T-helper 1 cell treated with Interleukin-12 subunit alpha and Interleukin-12 subunit beta and Interleukin-4 antibody, amounts not matched to agents 30 μg/mL and 1 μg/mL, for 36 hours (primary cell): ENCODE results near the gene FASTK.

Source experiments
- H3K27ac Mint-ChIP-seq: one replicate; pipeline ENCODE4 v1.8.0; 2021; ENCODE audit warnings: mild to moderate bottlenecking, mixed read lengths
- H3K27me3 Mint-ChIP-seq: one replicate; pipeline ENCODE4 v1.8.0; 2021; ENCODE audit warnings: low read depth, mixed read lengths
- H3K36me3 Mint-ChIP-seq: one replicate; pipeline ENCODE4 v1.8.0; 2021; ENCODE audit warnings: low read depth, mixed read lengths
- H3K4me1 Mint-ChIP-seq: one replicate; pipeline ENCODE4 v1.8.0; 2021; ENCODE audit warnings: low read depth, mixed read lengths
- H3K4me3 Mint-ChIP-seq: one replicate; pipeline ENCODE4 v1.8.0; 2021; ENCODE audit warnings: mild to moderate bottlenecking, moderate library complexity, mixed read lengths
- H3K9me3 Mint-ChIP-seq: one replicate; pipeline ENCODE4 v1.8.0; 2021; ENCODE audit warnings: mixed read lengths

The FASTK gene

GRCh38 chr7:151060416-151061212 is 20.0 kb downstream of the FASTK start:
- peaks cover 29% of the 10 kb centered on the region for H3K4me1 Mint-ChIP-seq

GRCh38 chr7:151060113-151060415 is 20.5 kb downstream of the FASTK start:
- peak overlapping the region; percentile 69 for H3K27ac Mint-ChIP-seq

More at GRCh38 chr7:151060416-151061212, 20.0 kb downstream of the FASTK start:
- Mint-ChIP-seq H3K36me3 (no peaks in the 10 kb centered on the region), H3K27ac (no peak overlapping the region), H3K4me3 (peak overlapping the region; percentile 97), H3K9me3 (no peaks in the 10 kb centered on the region), H3K27me3 (no peaks in the 10 kb centered on the region)

GRCh38 chr7:151059367-151060112 is 21.1 kb downstream of the FASTK start, which contains the start of gene SLC4A2:
TSS of gene SLC4A2 (plus strand) at chr7:151059589. CDS start at chr7:151061988, 2,399 bp downstream.
- Mint-ChIP-seq H3K36me3 (no peaks in the 10 kb centered on the region), H3K4me3 (peak within 1 kb of the TSS; percentile 97), H3K4me1 (peaks cover 32% of the 10 kb centered on the region), H3K27me3 (no peaks in the 10 kb centered on the region), H3K9me3 (no peaks in the 10 kb centered on the region), H3K27ac (peak within 1 kb of the TSS; percentile 94)

More at GRCh38 chr7:151060113-151060415, 20.5 kb downstream of the FASTK start:
- no peaks in the 10 kb centered on the region for H3K9me3 Mint-ChIP-seq
- no peaks in the 10 kb centered on the region for H3K27me3 Mint-ChIP-seq
- peak overlapping the region; percentile 97 for H3K4me3 Mint-ChIP-seq
- H3K4me1 Mint-ChIP-seq: peaks cover 29% of the 10 kb centered on the region
- H3K36me3 Mint-ChIP-seq: no peaks in the 10 kb centered on the region

DNA sequence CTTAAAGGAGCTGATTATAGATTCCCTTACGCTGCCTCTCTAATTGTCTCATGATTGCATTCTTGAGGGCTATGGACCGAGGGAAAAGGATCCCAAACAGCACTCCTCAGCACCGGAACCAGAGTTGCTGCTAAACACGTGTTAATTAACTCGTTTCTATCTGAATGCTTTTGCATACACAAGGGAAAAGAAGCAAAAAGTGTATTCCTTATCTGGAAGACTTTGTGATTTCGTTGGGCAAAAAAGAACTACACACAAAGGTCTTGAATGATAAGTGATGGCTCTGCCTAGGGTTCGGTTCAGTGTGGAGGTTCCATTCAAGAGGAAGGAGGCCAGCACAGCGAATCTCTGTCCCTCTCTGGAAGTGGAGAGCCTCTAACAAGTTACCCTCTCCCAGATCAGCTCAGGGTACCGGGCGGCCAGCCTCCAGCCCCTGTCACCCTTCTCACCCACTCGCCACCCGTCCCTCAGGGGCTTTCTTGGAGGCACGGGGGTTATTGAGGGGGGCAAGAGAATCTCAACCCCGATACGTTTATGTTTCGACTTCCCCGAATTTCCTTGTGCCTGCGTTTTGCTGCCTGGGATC is 21.7 kb downstream of the FASTK start:
- peaks cover 34% of the 10 kb centered on the region for H3K4me1 Mint-ChIP-seq
- H3K9me3 Mint-ChIP-seq: no peaks in the 10 kb centered on the region
- H3K36me3 Mint-ChIP-seq: no peaks in the 10 kb centered on the region
- peak overlapping the region; percentile 94 for H3K27ac Mint-ChIP-seq
- H3K4me3 Mint-ChIP-seq: peak overlapping the region; percentile 97
- H3K27me3 Mint-ChIP-seq: no peaks in the 10 kb centered on the region

GRCh38 chr7:151057989-151058780 is 22.4 kb downstream of the FASTK start:
- Mint-ChIP-seq H3K27me3 (no peaks in the 10 kb centered on the region), H3K9me3 (no peaks in the 10 kb centered on the region), H3K27ac (peak overlapping the region; percentile 94), H3K36me3 (no peaks in the 10 kb centered on the region), H3K4me1 (peaks cover 36% of the 10 kb centered on the region), H3K4me3 (peak overlapping the region; percentile 97)

DNA sequence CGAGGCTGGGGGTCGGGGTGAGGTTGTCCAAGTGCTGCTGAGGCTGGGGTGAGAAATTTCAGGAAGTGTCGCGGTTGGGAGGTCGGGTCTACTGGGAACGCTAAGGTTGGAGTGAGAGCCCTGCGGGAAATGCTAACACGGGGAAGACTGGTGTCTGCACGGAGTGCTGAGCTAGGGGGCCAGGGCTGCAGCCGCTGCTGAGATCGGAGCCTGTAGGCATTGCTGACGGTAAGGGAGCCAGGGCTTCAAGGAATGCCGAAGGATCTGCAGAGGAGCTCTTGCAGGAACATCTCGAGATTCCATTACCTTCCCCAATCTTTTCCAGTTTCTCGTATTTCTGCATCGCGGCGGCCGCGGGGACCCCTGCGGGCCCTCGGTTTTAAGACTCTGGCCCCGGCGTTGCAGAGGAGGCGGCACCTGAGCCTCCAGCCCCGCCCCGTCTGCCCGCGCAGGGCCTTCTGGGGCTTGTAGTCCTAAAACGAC is 23.1 kb downstream of the FASTK start, which contains the start of gene CDK5:
CDK5 (minus strand) TSS at position 392 of the 483 bp plus-strand sequence; CDS start at position 343, 49 bp downstream.
- Mint-ChIP-seq H3K4me1 (peaks cover 40% of the 10 kb centered on the region), H3K9me3 (no peaks in the 10 kb centered on the region), H3K36me3 (peaks cover 3% of the 10 kb centered on the region), H3K4me3 (peak within 1 kb of the TSS; percentile 97), H3K27ac (peak within 1 kb of the TSS; percentile 94), H3K27me3 (no peaks in the 10 kb centered on the region)

DNA sequence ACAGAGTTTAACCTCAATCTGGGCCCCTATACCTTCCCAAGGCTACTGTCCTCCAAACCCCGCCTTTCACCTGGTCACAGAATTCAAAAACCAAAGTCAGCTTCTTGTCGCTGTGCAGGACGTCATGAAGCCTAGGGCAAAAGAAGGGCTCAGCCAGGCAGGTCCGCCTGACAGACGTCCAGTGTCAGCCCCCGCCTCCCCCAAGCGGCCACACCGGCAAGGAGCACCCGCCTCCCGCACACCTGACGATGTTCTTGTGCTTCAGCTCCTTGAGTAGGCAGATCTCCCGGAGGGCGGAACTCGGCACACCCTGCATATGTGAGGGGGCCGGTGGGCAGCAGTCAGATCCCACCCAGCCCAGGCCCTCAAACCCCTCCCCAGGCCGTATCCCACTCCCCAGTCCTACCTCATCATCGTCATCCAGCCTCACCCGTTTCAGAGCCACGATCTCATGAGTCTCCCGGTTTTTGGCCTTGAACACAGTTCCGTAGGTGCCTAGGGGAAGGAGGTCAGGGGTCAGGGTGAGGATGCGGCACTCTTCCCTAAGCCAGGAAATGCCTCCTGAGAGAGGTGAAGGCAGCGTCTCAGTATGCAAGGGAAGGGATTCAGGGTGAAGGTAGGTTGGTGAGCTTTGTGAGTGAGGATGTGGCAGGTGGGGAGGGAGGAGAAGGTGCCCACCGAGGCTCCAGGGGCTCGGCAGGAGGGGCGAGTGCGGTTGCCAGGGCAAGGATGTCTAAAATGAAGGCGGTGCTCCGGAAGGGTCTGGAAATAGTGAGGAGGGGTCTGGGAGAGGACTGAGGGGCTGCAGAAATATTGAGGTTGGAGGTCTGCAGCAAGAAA is 23.7 kb downstream of the FASTK start:
- peak overlapping the region; percentile 41 for H3K27ac Mint-ChIP-seq
- peak overlapping the region; percentile 97 for H3K4me3 Mint-ChIP-seq
- no peaks in the 10 kb centered on the region for H3K27me3 Mint-ChIP-seq
- peaks cover 41% of the 10 kb centered on the region for H3K4me1 Mint-ChIP-seq
- H3K9me3 Mint-ChIP-seq: no peaks in the 10 kb centered on the region
- peaks cover 4% of the 10 kb centered on the region for H3K36me3 Mint-ChIP-seq

DNA sequence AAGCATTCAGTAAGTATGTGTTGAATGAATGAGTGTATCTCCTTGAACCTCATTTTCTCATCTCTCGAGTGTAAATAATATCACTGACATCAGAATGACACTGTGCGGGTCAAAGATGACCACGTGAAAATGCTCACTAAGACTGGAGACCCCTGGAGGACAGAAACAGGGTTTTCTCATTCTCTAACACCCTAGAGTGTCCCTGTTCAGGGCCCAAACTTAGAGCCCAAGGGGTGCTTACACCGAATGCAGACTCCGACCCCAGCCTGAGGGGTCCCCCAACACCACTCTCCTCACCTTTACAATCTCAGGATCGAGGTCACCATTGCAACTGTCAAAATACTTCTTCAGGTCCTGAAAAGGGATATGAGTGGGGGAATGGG is 24.3 kb downstream of the FASTK start:
- peaks cover 35% of the 10 kb centered on the region for H3K4me1 Mint-ChIP-seq
- H3K27ac Mint-ChIP-seq: no peak overlapping the region
- H3K9me3 Mint-ChIP-seq: no peaks in the 10 kb centered on the region
- H3K27me3 Mint-ChIP-seq: no peaks in the 10 kb centered on the region
- peak overlapping the region; percentile 97 for H3K4me3 Mint-ChIP-seq
- H3K36me3 Mint-ChIP-seq: peaks cover 4% of the 10 kb centered on the region

- peaks cover 27% of the 10 kb centered on the region for H3K4me1 Mint-ChIP-seq
- H3K27ac Mint-ChIP-seq: no peak overlapping the region
- no peak overlapping the region for H3K4me3 Mint-ChIP-seq
- peaks cover 4% of the 10 kb centered on the region for H3K36me3 Mint-ChIP-seq
- no peaks in the 10 kb centered on the region for H3K9me3 Mint-ChIP-seq
- H3K27me3 Mint-ChIP-seq: peaks cover 5% of the 10 kb centered on the region
These were observed 26.9 kb downstream of the FASTK start for GRCh38 chr7:151053751-151054150.

GRCh38 chr7:151053096-151053495 is 27.5 kb downstream of the FASTK start:
- no peak overlapping the region for H3K4me3 Mint-ChIP-seq
- peaks cover 4% of the 10 kb centered on the region for H3K36me3 Mint-ChIP-seq
- no peaks in the 10 kb centered on the region for H3K9me3 Mint-ChIP-seq
- H3K27me3 Mint-ChIP-seq: peaks cover 5% of the 10 kb centered on the region
- peaks cover 23% of the 10 kb centered on the region for H3K4me1 Mint-ChIP-seq
- H3K27ac Mint-ChIP-seq: no peak overlapping the region

GRCh38 chr7:151051108-151051507 is 29.5 kb downstream of the FASTK start:
- H3K4me1 Mint-ChIP-seq: peaks cover 13% of the 10 kb centered on the region
- peaks cover 4% of the 10 kb centered on the region for H3K36me3 Mint-ChIP-seq
- no peaks in the 10 kb centered on the region for H3K9me3 Mint-ChIP-seq
- H3K4me3 Mint-ChIP-seq: no peak overlapping the region
- peaks cover 5% of the 10 kb centered on the region for H3K27me3 Mint-ChIP-seq
- H3K27ac Mint-ChIP-seq: no peak overlapping the region

DNA sequence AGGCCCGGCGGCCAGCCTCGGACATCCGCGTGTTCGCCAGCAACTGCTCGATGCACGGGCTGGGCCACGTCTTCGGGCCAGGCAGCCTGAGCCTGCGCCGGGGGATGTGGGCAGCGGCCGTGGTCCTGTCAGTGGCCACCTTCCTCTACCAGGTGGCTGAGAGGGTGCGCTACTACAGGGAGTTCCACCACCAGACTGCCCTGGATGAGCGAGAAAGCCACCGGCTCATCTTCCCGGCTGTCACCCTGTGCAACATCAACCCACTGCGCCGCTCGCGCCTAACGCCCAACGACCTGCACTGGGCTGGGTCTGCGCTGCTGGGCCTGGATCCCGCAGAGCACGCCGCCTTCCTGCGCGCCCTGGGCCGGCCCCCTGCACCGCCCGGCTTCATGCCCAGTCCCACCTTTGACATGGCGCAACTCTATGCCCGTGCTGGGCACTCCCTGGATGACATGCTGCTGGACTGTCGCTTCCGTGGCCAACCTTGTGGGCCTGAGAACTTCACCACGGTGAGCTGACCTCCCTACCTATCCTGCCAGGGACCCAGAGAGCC is 31.6 kb downstream of the FASTK start:
- peaks cover 9% of the 10 kb centered on the region for H3K4me1 Mint-ChIP-seq
- no peaks in the 10 kb centered on the region for H3K9me3 Mint-ChIP-seq
- H3K27ac Mint-ChIP-seq: no peak overlapping the region
- peaks cover 4% of the 10 kb centered on the region for H3K36me3 Mint-ChIP-seq
- no peak overlapping the region for H3K4me3 Mint-ChIP-seq
- H3K27me3 Mint-ChIP-seq: peaks cover 5% of the 10 kb centered on the region
